NB4 (cell line): ENCODE results near the gene NFATC4.

Source experiments
- CTCF ChIP-seq: IDR thresholded peaks from one replicate; pipeline ENCODE4 v1.5.1; 2012; ENCODE audit warnings: low read depth, low read length
- MYC ChIP-seq: IDR thresholded peaks from 2 replicates; pipeline ENCODE4 v1.6.1; 2011; ENCODE audit warnings: low read depth, low read length
- POLR2A ChIP-seq: IDR thresholded peaks from 2 replicates; pipeline ENCODE4 v1.6.1; 2011; ENCODE audit warnings: mild to moderate bottlenecking; ENCODE audit not compliant: insufficient read length; ENCODE audit errors: extremely low read depth

- peak; percentile 85 for TF ChIP-seq CTCF
- TF ChIP-seq POLR2A, result no peak
- TF ChIP-seq MYC, result no peak; the same call in 1 of the 2 replicates
Measured at GRCh38 chr14:24411443-24412389, 43.7 kb downstream of the NFATC4 start.
